GM18499 (cell line): ENCODE measurements around the gene FZD10.

Source experiments
- ATAC-seq: cut with Tn5 transposase; IDR thresholded peaks from one replicate; pipeline ENCODE4 v1.9.1; 2021; ENCODE audit warnings: moderate number of reproducible peaks; ENCODE audit not compliant: insufficient read depth, unreplicated experiment

FZD10 gene

GRCh38 chr12:130200445-130200844, 38.2 kb downstream of the FZD10 start:
- no peak for ATAC-seq

- no peak for ATAC-seq
Measured at GRCh38 chr12:130201037-130201436, 38.8 kb downstream of the FZD10 start.

DNA sequence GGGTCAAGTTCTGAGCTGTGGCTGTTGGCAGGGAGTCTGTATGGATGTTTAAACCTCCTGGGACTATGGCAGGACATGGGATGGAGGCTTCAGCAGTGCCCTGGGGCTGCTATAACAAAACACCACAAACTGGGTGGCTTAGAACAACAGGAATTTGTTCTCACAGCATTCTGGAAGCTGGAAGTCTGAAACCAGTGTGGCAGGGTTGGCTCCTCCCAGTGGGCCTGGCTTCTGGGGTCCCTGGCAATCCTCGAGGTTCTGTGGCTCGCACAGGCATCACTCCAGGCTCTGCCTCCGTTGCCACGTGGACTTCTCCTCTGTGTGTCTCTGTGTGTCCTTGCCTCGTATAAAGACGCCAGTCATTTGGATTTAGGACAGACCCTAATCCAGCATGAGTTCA, 39.9 kb downstream of the FZD10 start:
- ATAC-seq = no peak

DNA sequence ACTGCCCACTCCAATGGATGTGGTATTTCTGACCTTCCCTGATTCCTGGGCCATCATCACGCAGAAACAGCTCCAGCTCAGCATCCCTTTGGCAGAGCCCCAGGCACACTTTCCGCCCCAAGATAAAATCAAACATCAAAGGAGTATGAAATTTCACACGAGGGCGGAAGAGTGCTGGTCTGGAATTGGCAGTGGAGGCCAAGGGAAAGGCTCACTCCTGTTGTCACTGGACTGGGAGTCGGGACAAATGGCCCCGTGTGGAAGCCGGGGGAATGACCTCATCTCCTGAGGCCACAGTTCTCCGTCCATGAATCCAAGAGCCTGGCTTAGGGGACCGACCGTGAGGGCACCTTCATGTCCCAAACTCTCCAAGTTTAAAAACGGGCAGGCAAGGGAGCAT, 40.9 kb downstream of the FZD10 start:
- ATAC-seq = no peak

DNA sequence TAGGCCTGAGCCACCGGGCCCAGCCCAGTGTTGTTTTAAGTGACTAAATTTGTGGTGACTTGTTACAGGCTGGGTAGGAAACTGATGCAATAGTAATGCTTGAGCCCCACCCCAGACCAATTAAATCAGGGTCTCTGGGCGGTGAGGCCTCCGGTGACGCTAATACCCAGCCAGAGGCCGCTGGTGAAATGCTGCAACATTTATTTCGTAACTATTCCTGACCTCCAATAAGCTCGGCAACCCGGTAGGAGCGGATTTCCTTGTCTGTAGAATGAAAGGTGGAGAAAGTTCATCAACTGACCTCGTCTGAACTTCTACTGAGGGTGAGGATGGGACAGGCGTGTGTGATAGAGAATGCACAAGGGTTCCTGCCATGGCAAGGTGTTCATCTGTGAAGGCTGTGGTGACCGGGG, 42.3 kb downstream of the FZD10 start:
- ATAC-seq = no peak

DNA sequence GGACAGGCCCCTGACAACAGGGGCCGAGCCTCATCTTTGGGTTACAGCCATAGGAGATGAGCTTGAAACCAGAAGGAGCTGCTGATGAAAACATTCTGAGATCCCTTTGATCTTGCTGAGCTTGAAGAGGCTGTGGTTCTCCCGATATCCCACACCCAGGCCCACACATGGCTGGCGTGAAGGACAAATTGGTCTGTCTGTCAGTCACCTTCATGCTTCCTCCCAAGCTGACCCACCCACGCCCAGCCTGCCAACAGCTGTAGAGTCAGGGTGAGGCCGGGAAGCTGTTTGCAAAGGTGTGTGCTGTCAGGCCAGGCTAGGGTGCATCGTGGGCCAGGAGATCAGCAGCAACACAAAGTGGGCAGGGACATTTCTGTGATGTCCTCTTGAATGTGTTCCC, 43.2 kb downstream of the FZD10 start:
- ATAC-seq = no peak

GRCh38 chr12:130212384-130212989, 50.2 kb downstream of the FZD10 start:
- ATAC-seq = no peak

- no peak for ATAC-seq
Measured at GRCh38 chr12:130213249-130213648, 51.0 kb downstream of the FZD10 start.

- no peak for ATAC-seq
Measured at GRCh38 chr12:130214686-130215395, 52.6 kb downstream of the FZD10 start.
